Activated CD8-positive, alpha-beta memory T cell treated with anti-CD3 and anti-CD28 coated beads, Interleukin-2, amount 50 U/mL, for 1 hour (primary cell): ENCODE data around the gene RPL35A.
"Not testable (repeated sequence)": the region's sequence is repeated elsewhere in the genome, so short reads cannot be mapped to it uniquely, and the experiment has no call there.

Experiments used
- DNase-seq: peaks from one replicate; pipeline ENCODE4 v3.0.0-alpha.2; 2020; ENCODE audit errors: extremely low read depth

Gene RPL35A

GRCh38 chr3:197952440-197952839 lies 2.5 kb downstream of the RPL35A start:
- DNase-seq = no peak

- DNase-seq = no peak
Measured at GRCh38 chr3:197953325-197953724, 3.3 kb downstream of the RPL35A start.

GRCh38 chr3:197953881-197954280 lies 3.9 kb downstream of the RPL35A start:
- no peak for DNase-seq

GRCh38 chr3:197955892-197956477 lies 6.0 kb downstream of the RPL35A start:
- no peak for DNase-seq

GRCh38 chr3:197956626-197956988 lies 6.6 kb downstream of the RPL35A start:
- DNase-seq = no peak

- DNase-seq = no peak
Measured at GRCh38 chr3:197957790-197958133, 7.8 kb downstream of the RPL35A start.

GRCh38 chr3:197958346-197958745 lies 8.4 kb downstream of the RPL35A start:
- DNase-seq = no peak

DNA sequence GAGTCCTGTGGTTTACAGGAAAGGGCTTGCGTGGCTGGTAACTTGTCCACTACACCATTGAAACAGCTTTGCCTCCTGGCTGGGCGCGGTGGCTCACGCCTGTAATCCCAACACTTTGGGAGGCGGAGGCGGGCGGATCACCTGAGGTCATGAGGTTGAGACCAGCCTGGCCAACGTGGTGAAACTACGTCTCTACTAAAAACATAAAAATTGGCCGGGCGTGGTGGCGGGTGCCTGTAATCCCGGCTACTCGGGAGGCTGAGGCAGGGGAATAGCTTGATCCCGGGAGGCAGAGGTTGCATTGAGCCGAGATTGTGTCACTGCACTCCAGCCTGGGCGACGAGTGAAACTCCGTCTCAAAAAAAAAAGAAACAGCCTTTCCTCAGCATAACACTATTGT lies 8.9 kb downstream of the RPL35A start:
- DNase-seq = not testable (repeated sequence)

- no peak for DNase-seq
Measured at GRCh38 chr3:197959500-197959890, 9.5 kb downstream of the RPL35A start.

- peak; percentile 79 for DNase-seq
Measured at GRCh38 chr3:197959891-197960693, 10.1 kb downstream of the RPL35A start, which contains the start of gene LMLN. Gene LMLN (plus strand): TSS chr3:197960217. CDS start chr3:197960246, 29 bp downstream.

DNA sequence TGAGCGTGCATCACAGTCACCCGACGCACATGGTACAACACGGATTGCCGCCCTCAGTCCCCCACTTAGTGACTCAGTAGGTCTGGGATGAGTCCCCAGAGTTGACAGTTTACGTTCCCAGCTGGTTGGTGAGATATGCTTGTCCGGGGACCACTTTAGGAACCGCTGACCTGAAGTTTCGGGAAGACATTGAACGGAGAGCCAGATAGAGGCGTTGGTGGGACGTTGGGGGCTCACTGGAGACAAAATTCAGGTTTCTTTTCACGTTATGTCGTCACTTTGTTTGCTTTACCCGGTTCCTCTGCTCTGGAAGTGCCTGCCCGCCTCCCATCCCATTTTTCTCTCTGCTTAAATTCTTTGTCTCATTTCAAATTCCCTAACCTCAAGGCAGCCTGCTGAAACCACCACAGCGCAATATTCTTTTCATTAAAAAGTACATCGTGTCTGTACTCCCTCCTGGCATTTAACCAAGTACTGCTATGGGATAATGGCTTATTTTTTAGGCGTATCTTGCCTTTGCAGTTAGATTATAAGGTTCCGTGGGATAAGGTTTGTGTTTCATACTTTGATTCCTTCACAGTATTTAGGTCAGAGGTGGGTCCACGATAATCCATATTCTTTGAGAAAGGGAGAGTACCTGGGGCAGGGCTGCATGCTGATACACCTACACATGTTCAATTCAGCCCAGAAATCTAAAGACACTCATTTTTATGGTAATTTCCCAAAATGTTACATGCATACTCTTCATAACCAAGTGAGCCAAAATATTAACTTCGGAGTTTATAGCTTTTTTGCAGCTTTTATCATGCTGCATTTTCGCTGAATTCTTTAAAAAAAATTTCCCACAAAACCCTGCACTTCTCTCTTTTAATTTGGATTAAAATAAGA lies 10.9 kb downstream of the RPL35A start:
- no peak for DNase-seq

- no peak for DNase-seq
Measured at GRCh38 chr3:197961582-197961945, 11.6 kb downstream of the RPL35A start.

DNA sequence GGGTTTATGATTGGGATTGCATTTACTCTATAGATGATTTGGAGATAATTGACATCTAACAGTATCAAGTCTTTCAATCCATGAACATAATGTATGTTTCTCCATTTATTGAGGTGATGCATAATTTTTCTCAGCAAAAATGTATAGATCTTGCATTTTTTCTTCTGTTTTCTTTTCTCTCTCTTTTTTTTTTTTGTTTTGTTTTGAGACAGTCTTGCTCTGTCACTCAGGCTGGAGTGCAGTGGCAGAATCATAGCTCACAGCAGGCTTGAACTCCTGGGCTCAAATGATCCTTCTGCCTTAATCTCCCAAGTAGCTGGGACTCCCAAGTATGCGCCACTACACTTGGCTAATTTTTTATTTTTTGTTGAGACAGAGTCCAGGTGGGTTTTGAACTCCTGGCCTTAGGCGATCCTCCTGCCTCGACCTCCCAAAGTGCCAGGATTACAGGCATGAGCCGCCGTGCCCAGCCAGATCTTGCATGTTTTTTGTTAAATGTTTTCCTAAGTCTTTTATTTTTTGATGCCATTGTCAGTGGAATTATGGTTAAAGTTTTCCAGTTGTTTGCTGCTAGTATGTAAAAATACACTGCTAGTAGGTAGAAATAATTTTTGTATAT lies 13.1 kb downstream of the RPL35A start:
- no peak for DNase-seq

GRCh38 chr3:197967337-197967989 lies 17.5 kb downstream of the RPL35A start:
- DNase-seq = not testable (repeated sequence)

DNA sequence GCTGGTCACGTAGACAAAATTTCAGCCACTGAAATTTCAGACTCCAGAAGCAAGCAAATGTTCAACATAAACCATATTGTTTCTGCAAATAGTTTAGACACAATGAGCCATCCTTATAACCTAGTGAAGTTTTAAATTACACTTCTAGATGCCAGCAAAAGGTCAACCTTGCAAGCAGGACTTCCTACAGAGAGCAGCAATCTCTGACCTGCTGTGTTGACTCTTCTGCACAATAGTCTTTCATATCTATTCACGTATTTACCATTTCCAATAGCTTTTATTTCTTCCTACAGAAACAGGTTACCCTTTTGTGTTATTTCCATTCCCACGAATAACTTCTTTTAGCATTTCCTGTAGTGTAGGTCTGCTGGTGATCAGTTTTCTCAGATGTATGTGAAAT lies 20.6 kb downstream of the RPL35A start:
- no peak for DNase-seq

GRCh38 chr3:197974016-197974415 lies 24.0 kb downstream of the RPL35A start:
- no peak for DNase-seq

- DNase-seq = no peak
Measured at GRCh38 chr3:197975311-197975710, 25.3 kb downstream of the RPL35A start.

- DNase-seq = no peak
Measured at GRCh38 chr3:197983076-197983475, 33.1 kb downstream of the RPL35A start.

DNA sequence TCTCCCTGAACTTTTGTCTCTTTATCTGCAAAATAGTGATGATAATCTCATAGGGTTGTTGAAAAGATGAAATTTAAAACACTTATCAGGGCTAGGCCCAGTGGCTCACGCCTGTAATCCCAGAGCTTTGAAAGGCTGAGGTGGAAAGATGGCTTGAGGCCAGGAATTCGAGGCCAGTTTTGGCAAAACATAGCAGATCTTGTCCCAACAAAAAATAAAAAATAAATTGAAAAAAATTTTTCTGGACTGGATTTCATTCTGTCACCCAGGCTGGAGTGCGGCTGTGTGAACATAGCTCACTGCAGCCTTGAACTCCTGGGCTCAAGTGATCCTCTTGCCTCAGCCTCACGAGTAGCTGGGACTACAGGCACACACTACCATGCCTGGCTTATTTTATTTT lies 39.7 kb downstream of the RPL35A start:
- no peak for DNase-seq

DNA sequence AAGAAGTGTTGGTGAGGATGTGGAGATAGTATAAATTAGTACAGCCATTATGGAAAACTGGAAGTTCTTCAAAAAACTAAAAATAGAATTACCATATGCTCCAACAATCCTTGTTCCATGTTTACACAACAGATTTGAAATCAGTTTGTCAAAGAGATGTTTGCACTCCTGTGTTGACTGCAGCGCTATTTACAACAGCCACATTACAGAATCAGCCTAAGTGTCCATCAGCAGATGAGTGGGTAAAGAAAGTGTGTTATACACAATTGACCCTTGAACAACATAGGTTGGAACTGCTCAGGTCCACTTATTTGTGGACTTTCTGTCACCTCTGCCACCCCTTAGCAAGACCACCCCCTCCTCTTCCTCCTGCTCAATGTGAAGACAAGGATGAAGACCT lies 44.7 kb downstream of the RPL35A start:
- DNase-seq = no peak

DNA sequence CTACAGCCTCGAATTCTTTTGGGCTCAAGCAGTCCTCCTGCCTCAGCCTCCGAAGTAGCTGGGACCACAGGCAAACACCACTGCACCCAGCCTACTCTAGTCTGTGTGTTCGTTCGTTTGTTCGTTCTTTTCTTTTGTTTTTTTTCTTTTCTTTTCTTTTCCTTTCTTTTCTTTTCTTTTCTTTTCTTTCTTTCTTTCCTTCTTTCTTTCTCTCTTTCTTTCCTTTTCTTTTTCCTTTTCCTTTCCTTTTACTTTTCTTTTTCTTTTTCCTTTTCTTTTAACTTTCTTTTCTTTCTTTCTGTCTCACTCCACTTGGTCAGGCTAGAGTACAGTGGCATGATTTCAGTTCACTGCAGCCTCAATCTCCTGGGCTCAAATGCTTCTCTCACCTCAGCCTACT lies 46.9 kb downstream of the RPL35A start:
- no peak for DNase-seq

DNA sequence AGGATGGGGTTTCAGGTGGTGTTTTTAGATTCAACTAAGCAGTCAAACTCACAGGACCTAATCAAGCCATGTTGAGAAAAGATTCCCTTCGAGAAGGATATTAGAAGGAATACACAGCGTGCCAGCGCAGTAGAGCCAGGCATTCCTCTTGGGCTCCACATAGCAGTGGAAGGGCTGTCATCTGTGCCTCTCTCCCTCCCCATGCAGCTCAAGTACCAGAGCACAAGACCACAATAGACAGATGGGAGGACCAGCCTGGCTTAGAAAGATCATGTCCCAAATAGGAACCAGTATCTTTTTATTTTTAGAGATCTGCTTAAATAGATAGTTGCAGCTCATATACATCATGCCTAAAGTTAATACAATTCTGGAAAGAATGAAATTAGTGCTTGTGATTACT lies 47.9 kb downstream of the RPL35A start:
- DNase-seq = no peak
